PC-3 (cell line): ENCODE results near the gene SLC25A39. TPM values are rescaled to one million over a fixed set of nuclear protein-coding genes. Genes with fewer than 3 reads are reported as not detected.

ENCODE experiments used
- ATAC-seq: fragments of 200-7000 bp; cut with Tn5 transposase; 2 replicates; pipeline ENCODE4 v1.9.1; 2020; ENCODE audit warnings: mild to moderate bottlenecking, moderate library complexity
- BruUV-seq: library from RNA; stranded (reverse); fragments of 400-500 nt; replicated peaks from 2 replicates; lab custom pipeline; 2021; lab: Mats Ljungman, UMichigan
- CTCF ChIA-PET: fragments of 300-600 bp; sonication (Branson Sonifier 250); formaldehyde crosslinking; loops from one replicate; lab custom pipeline; 2022; ENCODE audit warnings: antibody characterized with exemption; lab: Charles Lee
- POLR2A ChIA-PET: fragments of 300-600 bp; sonication (Branson Sonifier 250); formaldehyde crosslinking; loops from one replicate; lab custom pipeline; 2022; ENCODE audit warnings: antibody characterized with exemption; ENCODE audit not compliant: unreplicated experiment; lab: Charles Lee
- DNase-seq: peaks from one replicate; pipeline ENCODE4 v3.0.0-alpha.2; 2015
- H2AFZ ChIP-seq: fragments of 300-600 bp; sonication (generic); 2 replicates; pipeline ENCODE4 v1.6.0; 2016; ENCODE audit warnings: antibody characterized with exemption, low read length
- H3F3A ChIP-seq: fragments of 300-600 bp; sonication (generic); one replicate; pipeline ENCODE4 v1.6.0; 2017; ENCODE audit warnings: antibody characterized with exemption, low read length, control low read depth, mild to moderate bottlenecking; ENCODE audit not compliant: unreplicated experiment
- H3K27ac ChIP-seq: fragments of 300-600 bp; sonication (generic); 2 replicates; pipeline ENCODE4 v1.5.1; 2016; ENCODE audit warnings: mild to moderate bottlenecking, low read length
- H3K27me3 ChIP-seq: fragments of 300-600 bp; sonication (generic); 2 replicates; pipeline ENCODE4 v1.6.1; 2016; ENCODE audit warnings: low read length, mixed read lengths
- H3K36me3 ChIP-seq: fragments of 300-600 bp; sonication (generic); 2 replicates; pipeline ENCODE4 v1.6.1; 2016; ENCODE audit warnings: low read depth, mixed run types, low read length, mixed read lengths
- H3K4me1 ChIP-seq: fragments of 300-600 bp; sonication (generic); 2 replicates; pipeline ENCODE4 v1.5.1; 2016; ENCODE audit warnings: low read length; ENCODE audit not compliant: insufficient read depth
- H3K4me2 ChIP-seq: fragments of 300-600 bp; sonication (generic); 2 replicates; pipeline ENCODE4 v1.6.0; 2016; ENCODE audit warnings: low read length
- H3K4me3 ChIP-seq: fragments of 300-600 bp; sonication (generic); 2 replicates; pipeline ENCODE4 v1.5.1; 2016; ENCODE audit warnings: mild to moderate bottlenecking, low read length, mixed read lengths
- H3K79me2 ChIP-seq: fragments of 300-600 bp; sonication (generic); 2 replicates; pipeline ENCODE4 v1.6.1; 2017; ENCODE audit warnings: low read length, mixed read lengths
- H3K9ac ChIP-seq: fragments of 300-600 bp; sonication (generic); 2 replicates; pipeline ENCODE4 v1.6.0; 2016; ENCODE audit warnings: mild to moderate bottlenecking, low read length
- H3K9me2 ChIP-seq: fragments of 300-600 bp; sonication (generic); replicated peaks from 2 replicates; pipeline ENCODE4 v1.6.1; 2016; ENCODE audit warnings: mixed run types, low read length, mixed read lengths
- H3K9me3 ChIP-seq: fragments of 300-600 bp; sonication (generic); 2 replicates; pipeline ENCODE4 v1.6.1; 2016; ENCODE audit warnings: low read length, mixed read lengths
- H4K20me1 ChIP-seq: fragments of 300-600 bp; sonication (generic); 2 replicates; pipeline ENCODE4 v1.6.1; 2016; ENCODE audit warnings: low read length, mixed read lengths
- CTCF ChIP-seq: fragments of 300-600 bp; sonication (generic); conservative IDR thresholded peaks from 2 replicates; pipeline ENCODE4 v1.5.1; 2017; ENCODE audit warnings: antibody characterized with exemption, low read depth, mild to moderate bottlenecking, low read length
- EZH2 ChIP-seq: fragments of 300-600 bp; sonication (generic); IDR thresholded peaks from one replicate; pipeline ENCODE4 v1.6.1; 2017; ENCODE audit warnings: antibody characterized with exemption, mild to moderate bottlenecking, low read length; ENCODE audit not compliant: unreplicated experiment
- EZH2phosphoT487 ChIP-seq: fragments of 300-600 bp; sonication (generic); IDR thresholded peaks from 2 replicates; pipeline ENCODE4 v1.6.1; 2018; ENCODE audit warnings: mild to moderate bottlenecking, antibody characterized with exemption, low read length, borderline replicate concordance
- intact Hi-C: fragments of 100-400 bp; cut with micrococcal nuclease; formaldehyde crosslinking; loops from 2 replicates; pipeline ENCODE4 v1.9.0; 2023
- total RNA-seq: library from RNA; depleted of rRNA; stranded (reverse); fragments of >200 nt; gene quantifications from 2 replicates; pipeline ENCODE4 v1.2.3, GENCODE V29; 2014

The SLC25A39 gene
- total RNA-seq, 1 experiment from 2014 or later = 726 TPM

GRCh38 chr17:44355642-44356099 is 31.0 kb upstream of the SLC25A39 start:
- no peak overlapping the region for H2AFZ ChIP-seq
- TF ChIP-seq EZH2 (no peak), EZH2phosphoT487 (no peak)
- H4K20me1 ChIP-seq = no peaks in the 10 kb centered on the region
- ChIA-PET POLR2A (no interaction called here), CTCF (no interaction called here)
- no peak overlapping the region for H3K4me2 ChIP-seq
- H3K9me3 ChIP-seq = no peaks in the 10 kb centered on the region
- H3K79me2 ChIP-seq = no peaks in the 10 kb centered on the region
- no peak overlapping the region for H3K9ac ChIP-seq
- H3K4me3 ChIP-seq = no peak overlapping the region
- ATAC-seq (no peak), DNase-seq (no peak)
- H3K36me3 ChIP-seq = peaks cover 8% of the 10 kb centered on the region; the same call in 1 of the 2 replicates
- BruUV-seq = no TSS peak
- H3K27ac ChIP-seq = no peak overlapping the region
- no peaks in the 10 kb centered on the region for H3K9me2 ChIP-seq
- H3K4me1 ChIP-seq = no peaks in the 10 kb centered on the region
- no peaks in the 10 kb centered on the region for H3F3A ChIP-seq
- no peaks in the 10 kb centered on the region for H3K27me3 ChIP-seq
- intact Hi-C loops = no loop called here

GRCh38 chr17:44354582-44355561 is 30.2 kb upstream of the SLC25A39 start:
- BruUV-seq = no TSS peak
- Histone ChIP-seq H3K4me1 (no peaks in the 10 kb centered on the region), H3K9ac (no peak overlapping the region), H3K9me2 (no peaks in the 10 kb centered on the region), H3K79me2 (no peaks in the 10 kb centered on the region), H3K4me3 (no peak overlapping the region), H3K27ac (no peak overlapping the region), H2AFZ (no peak overlapping the region), H3K36me3 (peaks cover 9% of the 10 kb centered on the region; the same call in 1 of the 2 replicates), H3K4me2 (no peak overlapping the region), H3K9me3 (no peaks in the 10 kb centered on the region), H3F3A (no peaks in the 10 kb centered on the region), H3K27me3 (no peaks in the 10 kb centered on the region), H4K20me1 (no peaks in the 10 kb centered on the region)
- POLR2A ChIA-PET = no interaction called here
- no peak for ATAC-seq
- TF ChIP-seq CTCF (no peak), EZH2phosphoT487 (no peak), EZH2 (no peak)
- intact Hi-C loops = no loop called here
- DNase-seq = no peak
- CTCF ChIA-PET = no interaction called here

- no peaks in the 10 kb centered on the region for H3K27me3 ChIP-seq
- H3K4me3 ChIP-seq = no peak overlapping the region
- H3K4me2 ChIP-seq = no peak overlapping the region
- DNase-seq = no peak
- H3K27ac ChIP-seq = no peak overlapping the region
- no peak overlapping the region for H3K9ac ChIP-seq
- H3K4me1 ChIP-seq = no peaks in the 10 kb centered on the region
- peaks cover 13% of the 10 kb centered on the region; the same call in 1 of the 2 replicates for H3K36me3 ChIP-seq
- no peaks in the 10 kb centered on the region for H3K79me2 ChIP-seq
- ChIA-PET CTCF (no interaction called here), POLR2A (interaction anchor here (0.7 kb wide), 1 partner anchor 409 kb away, joined by 4 read pairs; no protein-coding TSS in a partner anchor)
- intact Hi-C loops = no loop called here
- no peaks in the 10 kb centered on the region for H3K9me3 ChIP-seq
- H4K20me1 ChIP-seq = no peaks in the 10 kb centered on the region
- BruUV-seq = no TSS peak
- no peak for TF ChIP-seq CTCF
- no peak for TF ChIP-seq EZH2phosphoT487
- no peaks in the 10 kb centered on the region for H3F3A ChIP-seq
- peak; percentile 16; the same call in 1 of the 2 replicates for ATAC-seq
- no peaks in the 10 kb centered on the region for H3K9me2 ChIP-seq
- no peak overlapping the region for H2AFZ ChIP-seq
These were observed 29.2 kb upstream of the SLC25A39 start for GRCh38 chr17:44353672-44354331.
